ENCODE data around the gene PI4KA. TPM values are rescaled to one million over a fixed set of nuclear protein-coding genes. Genes with fewer than 3 reads are reported as not detected.

Gene PI4KA
- total and polyA plus RNA-seq, 2 donors from 2014 or later, result 37.3 to 92.8 TPM

GRCh38 chr22:20792221-20792965 is 66.2 kb downstream of the PI4KA start:
- intact Hi-C loops (cut with DNase I), result no loop called here
- no peak for FAIRE-seq
- no peaks in the 10 kb centered on the region for H3K4me1 ChIP-seq (ENCODE audit: control insufficient read depth in 2 of 3, insufficient read depth in 2 of 3, low read depth in 1 of 3, low read length in 3 of 3)
- H3K9me3 ChIP-seq (ENCODE audit: control insufficient read depth in 2 of 3, insufficient read depth in 1 of 3, low read length in 3 of 3), result no peaks in the 10 kb centered on the region
- TF ChIP-seq CTCF (IDR thresholded peaks at IDR 0.05; ENCODE audit: borderline replicate concordance, extremely low read depth, insufficient read depth), result no peak
- no peaks in the 10 kb centered on the region for H3K27me3 ChIP-seq (ENCODE audit: control insufficient read depth, insufficient read depth, low read length)
- H3K9ac ChIP-seq (ENCODE audit: low read length in 3 of 3), result no peak overlapping the region
- no peak overlapping the region for H3K4me3 ChIP-seq (ENCODE audit: low read length in 3 of 3)
- no peak for DNase-seq
- no peak overlapping the region for H3K27ac ChIP-seq (ENCODE audit: low read depth in 2 of 2, low read length in 2 of 2)
- H3K36me3 ChIP-seq (ENCODE audit: control insufficient read depth in 2 of 3, insufficient read depth in 3 of 3, low read length in 3 of 3), result peaks cover 0 to 42% (median 31%) of the 10 kb centered on the region in 3 donors

DNA sequence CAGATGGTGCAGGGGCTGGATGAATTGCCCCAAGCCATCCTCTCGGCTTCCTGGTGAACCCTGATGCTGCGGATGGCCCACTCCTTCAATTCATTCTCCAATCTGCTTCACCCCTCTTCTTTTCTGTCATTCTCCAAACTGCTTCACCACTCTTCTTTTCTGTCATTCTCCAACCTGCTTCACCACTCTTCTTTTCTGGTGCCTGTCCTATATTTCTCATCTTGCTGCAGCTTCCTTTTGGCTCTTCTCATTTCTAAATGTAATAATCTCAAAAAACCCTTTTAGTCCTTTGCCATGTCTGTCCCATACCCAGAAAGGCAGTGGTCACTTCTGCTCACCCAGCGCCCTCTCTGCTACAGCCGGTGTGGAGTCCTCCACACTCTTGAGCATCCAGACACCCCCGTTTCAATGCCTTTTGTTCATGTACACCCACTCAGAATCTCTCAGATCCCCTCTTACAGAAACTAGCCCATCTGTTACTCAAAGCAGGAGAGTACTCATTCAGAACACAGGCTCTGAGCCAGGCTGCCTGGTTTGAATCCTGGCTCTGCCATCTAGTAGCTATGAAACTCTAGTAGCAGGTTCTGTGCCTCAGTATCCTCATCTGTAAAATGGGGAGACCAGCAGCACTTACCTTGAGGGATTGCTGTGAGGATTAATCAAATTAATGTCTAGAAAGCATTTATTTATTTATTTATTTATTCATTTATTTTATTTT is 69.8 kb downstream of the PI4KA start:
- H3K9me3 ChIP-seq (ENCODE audit: control insufficient read depth in 2 of 3, insufficient read depth in 1 of 3, low read length in 3 of 3), result no peaks in the 10 kb centered on the region
- DNase-seq (no peak), FAIRE-seq (no peak)
- TF ChIP-seq CTCF (IDR thresholded peaks at IDR 0.05; ENCODE audit: borderline replicate concordance, extremely low read depth, insufficient read depth), result no peak
- no peak overlapping the region for H3K9ac ChIP-seq (ENCODE audit: low read length in 3 of 3)
- H3K4me1 ChIP-seq (ENCODE audit: control insufficient read depth in 2 of 3, insufficient read depth in 2 of 3, low read depth in 1 of 3, low read length in 3 of 3), result no peaks in the 10 kb centered on the region
- H3K36me3 ChIP-seq (ENCODE audit: control insufficient read depth in 2 of 3, insufficient read depth in 3 of 3, low read length in 3 of 3), result peaks cover 0 to 34% (median 20%) of the 10 kb centered on the region in 3 donors
- intact Hi-C loops (cut with DNase I), result no loop called here
- H3K27ac ChIP-seq (ENCODE audit: low read depth in 2 of 2, low read length in 2 of 2), result no peak overlapping the region
- no peaks in the 10 kb centered on the region for H3K27me3 ChIP-seq (ENCODE audit: control insufficient read depth, insufficient read depth, low read length)
- H3K4me3 ChIP-seq (ENCODE audit: low read length in 3 of 3), result no peak overlapping the region

GRCh38 chr22:20787746-20788626 is 70.6 kb downstream of the PI4KA start:
- Histone ChIP-seq H3K9me3 (ENCODE audit: control insufficient read depth in 2 of 3, insufficient read depth in 1 of 3, low read length in 3 of 3) (no peaks in the 10 kb centered on the region), H3K4me1 (ENCODE audit: control insufficient read depth in 2 of 3, insufficient read depth in 2 of 3, low read depth in 1 of 3, low read length in 3 of 3) (no peaks in the 10 kb centered on the region), H3K4me3 (ENCODE audit: low read length in 3 of 3) (no peak overlapping the region), H3K27me3 (ENCODE audit: control insufficient read depth, insufficient read depth, low read length) (no peaks in the 10 kb centered on the region), H3K27ac (ENCODE audit: low read depth in 2 of 2, low read length in 2 of 2) (no peak overlapping the region), H3K36me3 (ENCODE audit: control insufficient read depth in 2 of 3, insufficient read depth in 3 of 3, low read length in 3 of 3) (peaks cover 0 to 33% (median 20%) of the 10 kb centered on the region in 3 donors), H3K9ac (ENCODE audit: low read length in 3 of 3) (no peak overlapping the region)
- no peak for TF ChIP-seq CTCF (IDR thresholded peaks at IDR 0.05; ENCODE audit: borderline replicate concordance, extremely low read depth, insufficient read depth)
- DNase-seq (no peak), FAIRE-seq (no peak)
- intact Hi-C loops (cut with DNase I), result no loop called here
